ENCODE measurements around the gene PARD6G. TPM values are rescaled to one million over a fixed set of nuclear protein-coding genes. Genes with fewer than 3 reads are reported as not detected.

PARD6G gene
- total and polyA plus RNA-seq, 9 of the 15 experiments (the other 6 are each of a cell fraction or from before 2014, with no cell fraction given), result 0.03 to 1.2 (median 0.26) TPM

GRCh38 chr18:80108739-80109675 is 138.3 kb downstream of the PARD6G start, which contains the start of gene ADNP2 (continued):
- TF ChIP-seq NKRF (IDR thresholded peaks at IDR 0.05; ENCODE audit: borderline replicate concordance), result no peak
- TF ChIP-seq GTF2B (IDR thresholded peaks at IDR 0.05; ENCODE audit: extremely low read depth, insufficient read length), result no peak
- TF ChIP-seq ETV1 (tag; conservative IDR thresholded peaks at IDR 0.05; ENCODE audit: low read depth), result no peak
- no peak for TF ChIP-seq GTF2E2 (tag; IDR thresholded peaks at IDR 0.05)
- TF ChIP-seq SRSF7 (optimal IDR thresholded peaks at IDR 0.05; ENCODE audit: low read depth, low read length), result no peak
- TF ChIP-seq MYBL2 (IDR thresholded peaks at IDR 0.05; ENCODE audit: low read depth), result no peak
- TF ChIP-seq MYBL2 (CRISPR knock-in tag; IDR thresholded peaks at IDR 0.05; ENCODE audit: borderline replicate concordance), result no peak
- TF ChIP-seq, protein P1, sequence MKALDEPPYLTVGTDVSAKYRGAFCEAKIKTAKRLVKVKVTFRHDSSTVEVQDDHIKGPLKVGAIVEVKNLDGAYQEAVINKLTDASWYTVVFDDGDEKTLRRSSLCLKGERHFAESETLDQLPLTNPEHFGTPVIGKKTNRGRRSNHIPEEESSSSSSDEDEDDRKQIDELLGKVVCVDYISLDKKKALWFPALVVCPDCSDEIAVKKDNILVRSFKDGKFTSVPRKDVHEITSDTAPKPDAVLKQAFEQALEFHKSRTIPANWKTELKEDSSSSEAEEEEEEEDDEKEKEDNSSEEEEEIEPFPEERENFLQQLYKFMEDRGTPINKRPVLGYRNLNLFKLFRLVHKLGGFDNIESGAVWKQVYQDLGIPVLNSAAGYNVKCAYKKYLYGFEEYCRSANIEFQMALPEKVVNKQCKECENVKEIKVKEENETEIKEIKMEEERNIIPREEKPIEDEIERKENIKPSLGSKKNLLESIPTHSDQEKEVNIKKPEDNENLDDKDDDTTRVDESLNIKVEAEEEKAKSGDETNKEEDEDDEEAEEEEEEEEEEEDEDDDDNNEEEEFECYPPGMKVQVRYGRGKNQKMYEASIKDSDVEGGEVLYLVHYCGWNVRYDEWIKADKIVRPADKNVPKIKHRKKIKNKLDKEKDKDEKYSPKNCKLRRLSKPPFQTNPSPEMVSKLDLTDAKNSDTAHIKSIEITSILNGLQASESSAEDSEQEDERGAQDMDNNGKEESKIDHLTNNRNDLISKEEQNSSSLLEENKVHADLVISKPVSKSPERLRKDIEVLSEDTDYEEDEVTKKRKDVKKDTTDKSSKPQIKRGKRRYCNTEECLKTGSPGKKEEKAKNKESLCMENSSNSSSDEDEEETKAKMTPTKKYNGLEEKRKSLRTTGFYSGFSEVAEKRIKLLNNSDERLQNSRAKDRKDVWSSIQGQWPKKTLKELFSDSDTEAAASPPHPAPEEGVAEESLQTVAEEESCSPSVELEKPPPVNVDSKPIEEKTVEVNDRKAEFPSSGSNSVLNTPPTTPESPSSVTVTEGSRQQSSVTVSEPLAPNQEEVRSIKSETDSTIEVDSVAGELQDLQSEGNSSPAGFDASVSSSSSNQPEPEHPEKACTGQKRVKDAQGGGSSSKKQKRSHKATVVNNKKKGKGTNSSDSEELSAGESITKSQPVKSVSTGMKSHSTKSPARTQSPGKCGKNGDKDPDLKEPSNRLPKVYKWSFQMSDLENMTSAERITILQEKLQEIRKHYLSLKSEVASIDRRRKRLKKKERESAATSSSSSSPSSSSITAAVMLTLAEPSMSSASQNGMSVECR (CRISPR knock-in tag; IDR thresholded peaks at IDR 0.05), result no peak
- no peak for TF ChIP-seq ZKSCAN1 (IDR thresholded peaks at IDR 0.05; ENCODE audit: low read depth, low read length)
- no peak for TF ChIP-seq SNRNP70 (optimal IDR thresholded peaks at IDR 0.05; ENCODE audit: low read depth, low read length)
- TF ChIP-seq TSC22D4 (tag; IDR thresholded peaks at IDR 0.05), result no peak
- TF ChIP-seq TEAD4 (IDR thresholded peaks at IDR 0.05; ENCODE audit: low read length), result no peak
- no peak for TF ChIP-seq TEAD4 (CRISPR knock-in tag; IDR thresholded peaks at IDR 0.05; ENCODE audit: borderline replicate concordance)
- no peak for TF ChIP-seq NR1H2 (CRISPR knock-in tag; IDR thresholded peaks at IDR 0.05)
- no peak for TF ChIP-seq ZNF830 (CRISPR knock-in tag; IDR thresholded peaks at IDR 0.05)
- no peak for TF ChIP-seq ILF3 (IDR thresholded peaks at IDR 0.05; ENCODE audit: borderline replicate concordance)
- peak; percentile 81 for TF ChIP-seq CBFA2T2 (conservative IDR thresholded peaks at IDR 0.05)
- TF ChIP-seq, protein P2, sequence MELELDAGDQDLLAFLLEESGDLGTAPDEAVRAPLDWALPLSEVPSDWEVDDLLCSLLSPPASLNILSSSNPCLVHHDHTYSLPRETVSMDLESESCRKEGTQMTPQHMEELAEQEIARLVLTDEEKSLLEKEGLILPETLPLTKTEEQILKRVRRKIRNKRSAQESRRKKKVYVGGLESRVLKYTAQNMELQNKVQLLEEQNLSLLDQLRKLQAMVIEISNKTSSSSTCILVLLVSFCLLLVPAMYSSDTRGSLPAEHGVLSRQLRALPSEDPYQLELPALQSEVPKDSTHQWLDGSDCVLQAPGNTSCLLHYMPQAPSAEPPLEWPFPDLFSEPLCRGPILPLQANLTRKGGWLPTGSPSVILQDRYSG (tag; conservative IDR thresholded peaks at IDR 0.05; ENCODE audit: low read depth), result no peak
